GM21390 (cell line): ENCODE results near the gene NLE1.
"Not testable (repeated sequence)": the region's sequence is repeated elsewhere in the genome, so short reads cannot be mapped to it uniquely, and the experiment has no call there.

Experiments
- ATAC-seq: cut with Tn5 transposase; IDR thresholded peaks from one replicate; pipeline ENCODE4 v1.9.1; 2021; ENCODE audit not compliant: unreplicated experiment

The NLE1 gene

GRCh38 chr17:35141681-35142466 is at the start of gene NLE1:
Gene NLE1 (minus strand): TSS chr17:35142303. CDS start chr17:35142275, 28 bp downstream.
- ATAC-seq = peak; percentile 85

GRCh38 chr17:35191001-35191695 is 49.0 kb upstream of the NLE1 start:
- no peak for ATAC-seq

- ATAC-seq = no peak
Measured at GRCh38 chr17:35189291-35189690, 47.2 kb upstream of the NLE1 start.

GRCh38 chr17:35188111-35188510 is 46.0 kb upstream of the NLE1 start:
- ATAC-seq = no peak

- ATAC-seq = no peak
Measured at GRCh38 chr17:35187481-35187880, 45.4 kb upstream of the NLE1 start.

GRCh38 chr17:35185849-35186248 is 43.7 kb upstream of the NLE1 start:
- ATAC-seq = no peak

GRCh38 chr17:35184274-35184673 is 42.2 kb upstream of the NLE1 start:
- ATAC-seq = no peak

- ATAC-seq = no peak
Measured at GRCh38 chr17:35183332-35183731, 41.2 kb upstream of the NLE1 start.

- not testable (repeated sequence) for ATAC-seq
Measured at GRCh38 chr17:35179379-35179778, 37.3 kb upstream of the NLE1 start.

- ATAC-seq = no peak
Measured at GRCh38 chr17:35176897-35177296, 34.8 kb upstream of the NLE1 start.

- ATAC-seq = no peak
Measured at GRCh38 chr17:35175638-35176415, 33.7 kb upstream of the NLE1 start.

- no peak for ATAC-seq
Measured at GRCh38 chr17:35174835-35175334, 32.8 kb upstream of the NLE1 start.

GRCh38 chr17:35172321-35172720 is 30.2 kb upstream of the NLE1 start:
- not testable (repeated sequence) for ATAC-seq

- no peak for ATAC-seq
Measured at GRCh38 chr17:35171834-35172233, 29.7 kb upstream of the NLE1 start.

GRCh38 chr17:35170968-35171771 is 29.1 kb upstream of the NLE1 start:
- no peak for ATAC-seq

GRCh38 chr17:35169835-35170363 is 27.8 kb upstream of the NLE1 start:
- no peak for ATAC-seq

- ATAC-seq = no peak
Measured at GRCh38 chr17:35167666-35168065, 25.6 kb upstream of the NLE1 start.

- ATAC-seq = no peak
Measured at GRCh38 chr17:35167046-35167445, 24.9 kb upstream of the NLE1 start.

- no peak for ATAC-seq
Measured at GRCh38 chr17:35166526-35166925, 24.4 kb upstream of the NLE1 start.

GRCh38 chr17:35164716-35165115 is 22.6 kb upstream of the NLE1 start:
- no peak for ATAC-seq
